ENCODE data around the gene PLD1. TPM values are rescaled to one million over a fixed set of nuclear protein-coding genes. Genes with fewer than 3 reads are reported as not detected.

PLD1 gene
- total and polyA plus RNA-seq, 4 donors = 3.1 to 31.1 (median 12.2) TPM

DNA sequence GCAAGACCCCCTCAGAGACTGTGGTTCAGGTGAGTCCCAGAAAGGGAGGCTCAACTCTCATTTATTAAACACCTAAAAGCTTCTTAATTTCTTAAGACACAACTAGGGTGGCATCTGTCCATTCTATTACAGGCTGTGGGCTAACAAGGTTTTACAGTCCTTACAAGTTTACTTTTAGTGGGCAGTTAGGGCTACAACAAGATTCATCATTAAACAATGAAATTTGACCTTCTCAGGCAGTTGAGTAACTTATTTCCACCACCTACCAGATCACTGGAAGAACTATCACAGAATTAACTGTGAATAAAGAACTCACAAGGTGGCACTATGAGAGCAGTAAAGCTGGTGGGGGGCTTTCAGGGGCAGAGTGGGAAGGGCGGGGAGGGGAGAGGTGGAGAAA is 132.6 kb downstream of the PLD1 start:
- no peak for DNase-seq
- Histone ChIP-seq H3K4me1 (ENCODE audit: control insufficient read depth in 5 of 5, insufficient read depth in 5 of 5, low read length in 5 of 5) (peaks cover 0 to 5% (median 0%) of the 10 kb centered on the region in 5 donors), H3K9ac (ENCODE audit: insufficient read depth in 1 of 2, low read length in 2 of 2) (no peak overlapping the region), H3K9me3 (ENCODE audit: control insufficient read depth in 4 of 4, insufficient read depth in 3 of 4, low read length in 3 of 4) (no peaks in the 10 kb centered on the region), H3K36me3 (ENCODE audit: control insufficient read depth in 4 of 4, insufficient read depth in 4 of 4, low read length in 4 of 4) (peaks cover 0 to 2% (median 0%) of the 10 kb centered on the region in 4 donors), H3K4me3 (no peak overlapping the region), H3K27me3 (ENCODE audit: control insufficient read depth in 3 of 3, insufficient read depth in 3 of 3, low read length in 2 of 3) (no peaks in the 10 kb centered on the region), H3K27ac (ENCODE audit: low read depth in 1 of 2, low read length in 1 of 2) (no peak overlapping the region)
- ATAC-seq (ENCODE audit: insufficient read depth, low FRiP score) = no peak
- 96 to 100% methylated on average over 1 of the region's 1 CpG for WGBS, 2 donors
- TF ChIP-seq, protein P1, sequence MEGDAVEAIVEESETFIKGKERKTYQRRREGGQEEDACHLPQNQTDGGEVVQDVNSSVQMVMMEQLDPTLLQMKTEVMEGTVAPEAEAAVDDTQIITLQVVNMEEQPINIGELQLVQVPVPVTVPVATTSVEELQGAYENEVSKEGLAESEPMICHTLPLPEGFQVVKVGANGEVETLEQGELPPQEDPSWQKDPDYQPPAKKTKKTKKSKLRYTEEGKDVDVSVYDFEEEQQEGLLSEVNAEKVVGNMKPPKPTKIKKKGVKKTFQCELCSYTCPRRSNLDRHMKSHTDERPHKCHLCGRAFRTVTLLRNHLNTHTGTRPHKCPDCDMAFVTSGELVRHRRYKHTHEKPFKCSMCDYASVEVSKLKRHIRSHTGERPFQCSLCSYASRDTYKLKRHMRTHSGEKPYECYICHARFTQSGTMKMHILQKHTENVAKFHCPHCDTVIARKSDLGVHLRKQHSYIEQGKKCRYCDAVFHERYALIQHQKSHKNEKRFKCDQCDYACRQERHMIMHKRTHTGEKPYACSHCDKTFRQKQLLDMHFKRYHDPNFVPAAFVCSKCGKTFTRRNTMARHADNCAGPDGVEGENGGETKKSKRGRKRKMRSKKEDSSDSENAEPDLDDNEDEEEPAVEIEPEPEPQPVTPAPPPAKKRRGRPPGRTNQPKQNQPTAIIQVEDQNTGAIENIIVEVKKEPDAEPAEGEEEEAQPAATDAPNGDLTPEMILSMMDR (IDR thresholded peaks at IDR 0.05; ENCODE audit: control extremely low read depth, extremely low read depth) = no peak

DNA sequence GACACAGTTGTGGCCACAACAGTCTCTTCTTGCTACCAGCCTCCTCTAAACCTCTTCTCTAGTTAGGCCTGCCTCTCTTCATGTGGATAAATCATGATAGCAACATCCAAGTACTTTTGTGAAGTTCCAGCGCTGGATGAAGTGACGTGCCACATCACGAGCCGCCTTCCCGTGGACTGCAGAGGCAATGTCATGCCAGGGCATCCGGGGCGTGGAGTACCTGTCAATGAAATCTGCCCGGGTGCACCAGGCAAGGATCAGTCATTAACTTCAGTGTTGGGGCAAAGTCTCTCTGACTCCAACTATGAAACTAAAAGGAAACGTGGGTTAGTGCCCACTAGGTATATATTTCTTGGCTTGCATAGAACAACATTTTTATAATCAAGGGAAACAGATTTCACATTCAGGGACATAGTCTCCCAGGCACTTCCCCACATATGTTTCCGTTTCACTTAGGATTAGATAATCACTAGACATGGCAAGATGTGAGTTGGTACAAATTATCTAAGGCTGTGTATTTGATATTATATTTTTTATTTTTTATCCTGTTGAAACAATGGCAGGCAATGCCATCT is 133.6 kb downstream of the PLD1 start:
- Histone ChIP-seq H3K27ac (ENCODE audit: low read depth in 1 of 2, low read length in 1 of 2) (no peak overlapping the region), H3K27me3 (ENCODE audit: control insufficient read depth in 3 of 3, insufficient read depth in 3 of 3, low read length in 2 of 3) (no peaks in the 10 kb centered on the region), H3K36me3 (ENCODE audit: control insufficient read depth in 4 of 4, insufficient read depth in 4 of 4, low read length in 4 of 4) (peaks cover 0 to 2% (median 0%) of the 10 kb centered on the region in 4 donors), H3K4me3 (no peak overlapping the region), H3K9ac (ENCODE audit: insufficient read depth in 1 of 2, low read length in 2 of 2) (no peak overlapping the region), H3K9me3 (ENCODE audit: control insufficient read depth in 4 of 4, insufficient read depth in 3 of 4, low read length in 3 of 4) (no peaks in the 10 kb centered on the region), H3K4me1 (ENCODE audit: control insufficient read depth in 5 of 5, insufficient read depth in 5 of 5, low read length in 5 of 5) (peaks cover 0 to 5% (median 0%) of the 10 kb centered on the region in 5 donors)
- 80 to 88% methylated on average over 10 of the region's 10 CpGs for WGBS, 2 donors
- DNase-seq (no peak), ATAC-seq (ENCODE audit: insufficient read depth, low FRiP score) (no peak)
- TF ChIP-seq, protein P1 (IDR thresholded peaks at IDR 0.05; ENCODE audit: control extremely low read depth, extremely low read depth) = no peak

DNA sequence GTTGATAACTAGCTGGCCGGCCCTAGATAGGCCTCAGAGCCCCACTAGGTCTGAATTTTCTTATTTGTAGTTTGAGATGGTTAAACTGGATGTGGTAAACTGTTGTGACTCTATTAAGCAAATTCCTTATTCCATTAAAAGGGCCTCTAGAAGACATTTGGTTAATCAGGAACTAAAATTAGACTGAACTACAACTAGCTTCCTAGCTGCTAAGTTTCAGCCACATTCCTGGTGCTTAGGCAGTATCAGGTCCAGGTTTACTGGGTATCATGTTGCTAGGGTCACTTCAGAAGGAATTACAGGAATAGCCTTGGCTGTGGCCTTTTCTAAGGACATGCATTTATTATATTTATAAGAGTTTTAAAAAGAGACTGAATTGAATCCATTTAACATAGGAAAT is 136.3 kb downstream of the PLD1 start:
- WGBS, 2 donors = 94 to 97% methylated on average over 1 of the region's 1 CpG
- TF ChIP-seq, protein P1 (IDR thresholded peaks at IDR 0.05; ENCODE audit: control extremely low read depth, extremely low read depth) = no peak
- no peak for ATAC-seq (ENCODE audit: insufficient read depth, low FRiP score)
- Histone ChIP-seq H3K27ac (ENCODE audit: low read depth in 1 of 2, low read length in 1 of 2) (peak overlapping the region in 1 of 2 donors; percentile 34), H3K9me3 (ENCODE audit: control insufficient read depth in 4 of 4, insufficient read depth in 3 of 4, low read length in 3 of 4) (no peaks in the 10 kb centered on the region), H3K27me3 (ENCODE audit: control insufficient read depth in 3 of 3, insufficient read depth in 3 of 3, low read length in 2 of 3) (no peaks in the 10 kb centered on the region), H3K4me1 (ENCODE audit: control insufficient read depth in 5 of 5, insufficient read depth in 5 of 5, low read length in 5 of 5) (peaks cover 0 to 5% (median 0%) of the 10 kb centered on the region in 5 donors), H3K4me3 (no peak overlapping the region), H3K9ac (ENCODE audit: insufficient read depth in 1 of 2, low read length in 2 of 2) (no peak overlapping the region), H3K36me3 (ENCODE audit: control insufficient read depth in 4 of 4, insufficient read depth in 4 of 4, low read length in 4 of 4) (peaks cover 0 to 2% (median 0%) of the 10 kb centered on the region in 4 donors)
- DNase-seq = no peak

DNA sequence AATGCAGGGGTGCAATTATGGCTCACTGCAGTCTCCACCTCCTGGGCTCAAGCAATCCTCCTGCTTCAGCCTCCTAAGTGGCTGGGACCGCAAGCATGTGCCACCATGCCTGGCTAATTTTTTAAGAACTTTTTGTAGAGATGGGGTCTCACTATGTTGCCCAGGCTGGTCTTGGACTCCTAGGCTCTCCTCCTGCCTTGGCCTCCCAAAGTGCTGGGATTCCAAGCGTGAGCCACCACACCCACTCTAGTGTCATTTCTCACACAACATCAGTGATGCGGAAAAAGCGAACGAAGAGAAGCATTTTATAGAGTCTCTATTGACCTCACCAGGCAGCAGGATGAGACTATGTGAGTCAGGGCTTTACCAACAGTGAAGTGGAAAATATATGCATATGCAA is 137.7 kb downstream of the PLD1 start:
- H3K27ac ChIP-seq (ENCODE audit: low read depth in 1 of 2, low read length in 1 of 2) = no peak overlapping the region

More for the DNA sequence above, 137.7 kb downstream of the PLD1 start:
- Histone ChIP-seq H3K9ac (ENCODE audit: insufficient read depth in 1 of 2, low read length in 2 of 2) (no peak overlapping the region), H3K36me3 (ENCODE audit: control insufficient read depth in 4 of 4, insufficient read depth in 4 of 4, low read length in 4 of 4) (peaks cover 0 to 6% (median 2%) of the 10 kb centered on the region in 4 donors), H3K4me1 (ENCODE audit: control insufficient read depth in 5 of 5, insufficient read depth in 5 of 5, low read length in 5 of 5) (peaks cover 0 to 5% (median 0%) of the 10 kb centered on the region in 5 donors), H3K9me3 (ENCODE audit: control insufficient read depth in 4 of 4, insufficient read depth in 3 of 4, low read length in 3 of 4) (no peaks in the 10 kb centered on the region), H3K27me3 (ENCODE audit: control insufficient read depth in 3 of 3, insufficient read depth in 3 of 3, low read length in 2 of 3) (no peaks in the 10 kb centered on the region), H3K4me3 (no peak overlapping the region)
- DNase-seq (no peak), ATAC-seq (ENCODE audit: insufficient read depth, low FRiP score) (no peak)
- WGBS, 2 donors = 98% methylated on average over 5 of the region's 5 CpGs
- TF ChIP-seq, protein P1 (IDR thresholded peaks at IDR 0.05; ENCODE audit: control extremely low read depth, extremely low read depth) = no peak
